Neural progenitor cell (in vitro differentiated cells): Measurements from ENCODE around the gene PPIL1.

Experiments used
- EZH2phosphoT487 ChIP-seq: fragments of 200-600 bp; sonication (generic); IDR thresholded peaks from 2 replicates; pipeline ENCODE4 v1.6.1; 2017; ENCODE audit warnings: antibody characterized with exemption
- TF ChIP-seq, protein P1 (sequence below): fragments of 200-600 bp; sonication (generic); IDR thresholded peaks from 2 replicates; pipeline ENCODE4 v1.5.1; 2017; ENCODE audit warnings: antibody characterized with exemption, mild to moderate bottlenecking

DNA sequence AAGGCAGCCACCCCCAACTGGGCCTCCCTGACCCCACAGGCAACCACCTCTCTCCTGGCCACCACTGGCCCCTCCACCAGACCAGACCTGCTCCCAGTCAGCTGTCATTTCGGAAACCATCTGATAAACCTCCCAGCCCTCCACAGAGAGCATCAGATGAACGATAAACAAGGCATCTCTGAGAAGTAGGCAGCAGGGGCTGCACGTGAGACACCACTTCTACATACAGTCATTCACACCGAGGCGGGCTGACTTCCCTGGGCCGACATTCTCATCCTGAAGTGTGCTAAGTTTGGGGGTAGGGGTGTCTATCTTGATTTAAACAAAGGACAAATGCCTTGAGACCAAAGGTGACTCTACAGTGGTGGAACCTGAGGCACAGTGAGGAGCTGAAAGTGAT, 49.2 kb downstream of the PPIL1 start:
- TF ChIP-seq, protein P1, sequence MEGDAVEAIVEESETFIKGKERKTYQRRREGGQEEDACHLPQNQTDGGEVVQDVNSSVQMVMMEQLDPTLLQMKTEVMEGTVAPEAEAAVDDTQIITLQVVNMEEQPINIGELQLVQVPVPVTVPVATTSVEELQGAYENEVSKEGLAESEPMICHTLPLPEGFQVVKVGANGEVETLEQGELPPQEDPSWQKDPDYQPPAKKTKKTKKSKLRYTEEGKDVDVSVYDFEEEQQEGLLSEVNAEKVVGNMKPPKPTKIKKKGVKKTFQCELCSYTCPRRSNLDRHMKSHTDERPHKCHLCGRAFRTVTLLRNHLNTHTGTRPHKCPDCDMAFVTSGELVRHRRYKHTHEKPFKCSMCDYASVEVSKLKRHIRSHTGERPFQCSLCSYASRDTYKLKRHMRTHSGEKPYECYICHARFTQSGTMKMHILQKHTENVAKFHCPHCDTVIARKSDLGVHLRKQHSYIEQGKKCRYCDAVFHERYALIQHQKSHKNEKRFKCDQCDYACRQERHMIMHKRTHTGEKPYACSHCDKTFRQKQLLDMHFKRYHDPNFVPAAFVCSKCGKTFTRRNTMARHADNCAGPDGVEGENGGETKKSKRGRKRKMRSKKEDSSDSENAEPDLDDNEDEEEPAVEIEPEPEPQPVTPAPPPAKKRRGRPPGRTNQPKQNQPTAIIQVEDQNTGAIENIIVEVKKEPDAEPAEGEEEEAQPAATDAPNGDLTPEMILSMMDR = no peak
- no peak for TF ChIP-seq EZH2phosphoT487
